ENCODE data around the gene SETD1A.

The SETD1A gene

DNA sequence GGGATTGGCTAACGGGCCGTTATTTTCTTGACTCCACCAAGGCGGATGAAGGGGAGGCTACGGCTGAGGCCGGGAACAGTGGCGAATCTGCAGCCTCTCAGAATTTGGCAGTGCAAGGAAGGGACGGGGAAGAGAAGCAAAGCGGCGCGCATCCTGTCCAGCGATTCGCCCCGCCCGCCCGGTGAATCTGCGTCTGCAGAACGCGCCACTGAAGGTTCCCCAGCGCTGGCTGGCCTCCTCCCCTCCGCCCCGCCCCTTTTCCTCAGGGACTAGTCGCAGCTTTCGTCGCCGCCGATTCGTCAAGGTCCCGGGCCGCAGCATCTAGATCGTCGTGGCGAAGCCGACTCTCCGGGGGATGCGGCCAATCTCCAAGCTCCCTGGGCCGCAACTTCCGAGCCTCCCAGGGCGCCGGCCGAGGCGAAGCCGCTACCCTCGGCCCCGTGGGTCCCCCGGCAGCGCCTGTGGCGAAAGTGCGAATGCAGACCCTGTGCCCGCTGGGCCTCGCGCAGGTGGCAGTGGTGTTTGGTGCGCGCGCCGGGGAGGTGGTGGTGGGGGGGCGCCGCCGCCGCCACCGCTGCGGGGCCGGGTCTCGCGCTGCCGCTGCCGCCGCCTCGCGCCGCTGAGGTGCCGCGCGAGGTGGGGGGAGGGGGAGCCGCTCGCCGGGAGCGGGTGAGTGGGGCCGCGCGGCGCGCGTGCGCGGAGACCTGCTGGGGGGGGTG lies at the start of gene SETD1A:
SETD1A (plus strand) TSS at position 299 of the 719 bp plus-strand sequence. CDS start 978 bp downstream, outside the sequence.
- peak; percentile 94 for DNase-seq

DNA sequence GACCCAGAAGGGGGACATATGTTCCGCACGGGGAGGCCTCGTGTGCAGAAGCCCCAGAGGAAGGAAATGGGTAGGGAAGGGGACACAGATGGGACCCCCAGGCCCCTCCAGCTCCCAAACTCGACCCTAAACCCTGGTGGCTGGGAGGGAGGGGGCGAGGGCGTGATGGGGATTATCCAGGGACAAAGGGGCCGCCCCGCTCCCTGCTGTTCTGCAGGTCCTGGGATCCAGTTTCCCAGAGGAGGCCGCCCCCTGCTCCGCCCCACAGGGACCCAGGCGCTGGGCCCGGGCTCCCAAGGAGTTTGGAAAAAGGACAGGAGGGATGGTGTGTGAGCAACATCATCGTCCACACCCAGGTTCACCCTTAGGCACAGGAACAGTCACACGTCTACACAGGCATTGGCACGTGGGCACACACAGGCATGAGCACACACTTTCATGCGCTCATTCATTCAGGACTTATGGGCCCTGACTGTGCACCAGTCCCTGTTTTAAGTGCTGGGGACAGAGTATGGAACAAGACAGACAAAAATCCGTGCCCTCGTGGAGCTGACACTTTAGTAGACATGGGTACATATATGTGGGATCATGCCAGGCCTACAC lies 47.0 kb upstream of the SETD1A start:
- no peak for DNase-seq

DNA sequence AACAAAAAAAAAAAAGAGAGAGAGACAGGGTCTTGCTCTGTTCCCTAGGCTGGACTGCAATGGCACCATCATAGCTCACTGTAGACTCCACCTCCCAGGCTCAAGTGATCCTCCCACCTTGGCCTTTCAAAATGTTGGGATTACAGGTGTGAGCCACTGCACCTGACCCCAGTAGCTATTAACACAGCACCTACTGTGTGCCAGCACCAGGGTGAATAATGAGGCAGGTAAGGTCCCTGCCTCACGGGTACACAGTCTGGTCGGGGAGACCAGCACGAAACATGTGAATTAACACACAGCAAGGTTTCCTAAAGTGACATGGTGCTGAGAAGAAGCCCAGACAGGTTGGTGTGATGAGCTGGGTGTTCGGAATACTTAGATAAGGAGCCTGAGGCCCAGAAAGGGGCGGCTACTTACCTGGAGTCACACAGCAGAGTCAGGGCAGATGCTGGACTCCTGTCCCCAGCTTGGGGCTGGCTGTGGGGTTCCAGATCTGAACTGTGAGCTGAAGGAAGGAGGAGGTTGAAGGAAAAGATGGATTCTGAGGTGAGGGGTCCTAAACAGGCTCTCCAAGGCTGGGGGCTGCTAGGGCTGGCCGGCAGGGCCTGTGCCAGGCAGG lies 44.7 kb upstream of the SETD1A start:
- no peak for DNase-seq

DNA sequence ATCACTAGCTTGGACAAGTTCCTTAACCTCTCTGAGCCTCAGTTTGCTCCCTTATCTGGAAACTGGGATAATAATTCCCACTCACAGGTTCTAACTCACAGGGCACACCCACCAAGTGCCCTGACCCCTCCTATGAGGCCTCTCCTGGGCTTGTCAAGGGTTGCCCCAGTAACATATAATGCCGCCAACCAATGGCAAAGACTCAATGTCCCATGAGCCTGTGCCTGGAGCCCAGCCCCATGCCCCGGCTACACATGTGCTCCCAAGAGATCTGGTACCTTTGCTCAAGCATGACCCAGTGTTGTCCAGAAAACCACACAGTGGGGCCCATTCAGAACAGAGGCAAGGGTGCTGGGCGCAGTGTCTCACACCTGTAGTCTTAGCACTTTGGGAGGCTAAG lies 42.7 kb upstream of the SETD1A start:
- DNase-seq, result no peak

DNA sequence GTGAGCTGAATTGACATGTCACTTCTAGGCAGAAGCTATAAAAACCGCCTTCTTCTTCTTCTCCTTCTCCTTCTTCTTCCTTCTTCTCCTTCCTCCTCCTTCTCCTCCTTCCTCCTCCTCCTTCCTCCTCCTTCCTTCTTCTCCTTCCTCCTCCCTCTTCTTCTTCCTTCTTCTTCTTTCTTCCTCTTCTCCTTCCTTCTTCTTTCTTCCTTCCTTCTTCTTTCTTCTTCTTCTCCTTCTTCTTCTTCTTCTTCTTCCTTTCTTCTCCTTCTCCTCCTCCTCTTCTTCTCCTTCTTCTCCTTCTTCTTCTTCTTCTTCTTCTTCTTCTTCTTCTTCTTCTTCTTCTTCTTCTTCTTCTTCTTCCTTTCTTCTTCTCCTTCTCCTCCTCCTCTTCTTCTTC lies 38.9 kb upstream of the SETD1A start:
- no peak for DNase-seq

DNA sequence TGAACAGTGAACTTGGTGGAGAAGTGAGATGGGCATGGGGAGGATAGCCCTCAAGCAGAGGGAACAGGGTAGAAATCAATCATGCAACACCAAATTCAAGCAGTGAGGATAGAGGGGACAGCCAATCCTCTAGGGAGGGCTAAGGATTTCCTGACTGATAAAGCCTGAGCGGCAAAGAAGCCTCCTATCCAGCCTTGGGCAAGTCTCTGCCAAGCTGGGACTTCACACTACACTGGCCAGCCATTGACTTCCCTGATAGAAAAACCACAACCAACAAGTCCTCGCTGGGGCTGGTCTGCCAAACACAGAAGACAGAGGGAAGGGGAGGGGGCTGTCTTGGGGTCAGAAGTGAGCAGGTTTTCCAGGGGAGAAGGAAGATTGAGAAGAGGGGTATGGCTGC lies 36.7 kb upstream of the SETD1A start:
- no peak for DNase-seq

DNA sequence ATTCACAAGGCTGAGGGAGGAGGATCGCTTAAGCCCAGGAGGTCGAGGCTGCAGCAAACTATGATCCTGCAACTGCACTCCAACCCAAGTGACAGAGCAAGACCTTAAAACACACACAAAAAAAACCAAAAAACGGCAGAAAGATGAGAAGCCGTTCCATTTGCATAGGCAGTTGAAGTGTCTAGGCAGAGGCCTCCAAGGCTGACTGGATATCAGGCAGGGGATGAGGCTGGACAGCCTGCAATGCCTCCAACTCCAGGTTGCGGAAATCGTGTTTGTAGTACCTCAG lies 36.2 kb upstream of the SETD1A start:
- no peak for DNase-seq

DNA sequence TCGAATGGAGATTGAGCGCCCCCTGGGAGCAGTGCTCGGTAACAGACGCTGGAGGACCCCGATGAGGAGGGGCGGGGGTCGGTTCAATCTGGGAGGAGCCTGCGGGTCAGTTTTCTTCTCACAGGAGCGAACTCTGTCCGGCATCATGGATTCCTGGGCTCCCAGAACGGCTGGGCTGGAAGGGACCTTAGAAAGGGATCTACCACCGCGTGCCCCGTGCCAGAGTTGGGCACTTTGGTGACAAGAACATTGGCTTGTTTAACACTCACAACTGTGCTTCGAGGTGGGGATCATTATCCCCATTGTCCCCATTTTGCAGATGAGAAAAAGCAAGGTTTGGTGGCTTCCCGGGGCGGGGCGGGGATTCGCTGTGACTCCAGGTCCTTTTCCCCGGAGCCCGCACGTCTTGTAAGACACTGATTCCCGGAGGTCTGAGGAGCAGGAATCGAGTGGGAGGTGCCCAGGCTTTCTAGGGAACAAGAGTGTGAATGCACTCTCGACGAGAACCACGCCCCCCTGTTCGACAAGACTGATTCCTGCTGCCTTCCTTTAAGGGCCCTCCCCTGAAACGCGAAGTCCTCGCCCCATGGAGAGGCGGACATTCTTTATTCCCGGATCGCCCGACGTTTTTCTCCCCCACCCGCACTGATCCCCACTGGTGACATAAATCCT lies 35.7 kb upstream of the SETD1A start:
- peak; percentile 87 for DNase-seq

DNA sequence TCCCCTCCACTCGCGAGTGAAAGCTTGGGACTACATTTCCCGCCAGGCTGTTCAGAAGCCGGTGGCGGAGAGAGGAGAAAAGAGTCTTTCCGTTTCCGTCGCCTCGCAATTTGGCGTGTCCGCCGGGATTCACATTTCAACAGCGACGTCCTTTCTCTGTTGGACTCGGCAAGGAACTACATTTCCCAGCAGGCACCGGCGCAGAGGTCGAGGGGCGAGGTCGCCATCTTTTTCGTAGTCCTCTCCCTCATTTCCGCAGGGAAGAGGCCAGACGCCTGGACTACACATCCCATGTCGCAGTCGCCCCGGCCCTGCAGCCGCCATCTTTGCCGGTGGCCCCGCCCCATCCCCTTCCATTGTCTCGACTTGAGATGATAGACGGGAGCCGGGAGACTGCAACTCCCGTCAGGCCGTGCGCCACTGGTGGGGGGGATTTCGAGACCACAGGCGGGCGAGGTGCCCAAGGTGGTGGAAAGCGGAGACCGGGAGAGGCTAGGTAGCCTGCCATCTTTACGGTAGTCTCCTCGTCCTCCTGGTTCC lies 35.1 kb upstream of the SETD1A start:
- DNase-seq, result peak; percentile 99

DNA sequence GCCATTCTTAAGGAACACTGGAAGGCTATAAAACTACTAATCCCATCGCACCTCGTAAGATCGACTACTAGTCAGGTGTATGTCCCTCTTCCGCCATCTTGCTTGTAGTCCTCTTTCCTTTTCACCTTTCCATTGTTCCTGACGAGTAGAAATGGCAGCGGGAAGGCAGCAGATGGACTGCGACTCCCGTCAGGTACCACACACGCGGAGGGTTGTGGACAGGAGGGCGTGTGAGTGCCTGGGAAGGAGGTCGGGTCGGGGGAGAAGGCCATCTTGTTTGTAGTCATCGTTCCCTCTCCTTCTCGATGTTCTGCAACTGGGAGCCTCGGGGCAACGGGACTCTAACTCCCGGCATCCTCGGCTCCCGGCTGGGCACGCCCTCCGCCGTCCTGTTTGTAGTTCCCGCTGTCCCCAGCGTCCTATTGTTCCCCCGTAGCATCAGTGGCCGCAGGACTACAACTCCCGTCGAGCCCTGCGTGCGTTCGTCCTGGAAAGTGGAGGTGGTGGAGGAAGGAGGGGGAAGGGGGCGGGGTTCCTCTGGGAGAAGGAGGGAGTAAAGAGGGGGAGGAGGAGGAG lies 34.5 kb upstream of the SETD1A start:
- peak; percentile 92 for DNase-seq

DNA sequence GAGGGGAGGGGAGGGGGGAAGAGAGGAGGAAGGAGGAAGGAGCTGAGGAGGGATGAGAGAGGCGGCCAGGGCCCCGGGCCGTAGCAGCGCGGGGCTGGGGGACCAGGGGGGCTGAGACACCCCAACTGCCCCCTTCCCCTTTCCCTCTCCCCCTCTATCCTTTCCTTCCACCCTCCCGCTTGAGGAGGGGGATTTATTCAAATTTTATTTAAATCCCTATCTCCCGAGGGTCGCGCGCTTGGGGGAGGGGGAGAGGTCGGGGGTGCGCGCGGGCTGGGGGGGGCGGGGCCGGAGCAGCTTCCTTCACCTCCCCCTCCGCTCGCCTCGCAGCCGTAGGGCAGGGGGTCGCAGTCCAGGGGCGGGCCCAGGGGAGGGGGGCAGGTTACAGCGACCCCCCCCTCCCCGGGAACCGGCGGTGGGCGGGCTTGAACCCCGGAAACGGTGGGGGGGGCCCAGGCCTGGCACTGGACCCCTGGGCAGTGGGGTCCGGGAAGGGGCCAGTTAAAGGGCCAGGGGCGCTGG lies 33.9 kb upstream of the SETD1A start, which contains the start of gene FBXL19:
FBXL19 (plus strand) TSS at position 19 of the 522 bp plus-strand sequence. CDS start 2,183 bp downstream, outside the sequence.
- no peak for DNase-seq

DNA sequence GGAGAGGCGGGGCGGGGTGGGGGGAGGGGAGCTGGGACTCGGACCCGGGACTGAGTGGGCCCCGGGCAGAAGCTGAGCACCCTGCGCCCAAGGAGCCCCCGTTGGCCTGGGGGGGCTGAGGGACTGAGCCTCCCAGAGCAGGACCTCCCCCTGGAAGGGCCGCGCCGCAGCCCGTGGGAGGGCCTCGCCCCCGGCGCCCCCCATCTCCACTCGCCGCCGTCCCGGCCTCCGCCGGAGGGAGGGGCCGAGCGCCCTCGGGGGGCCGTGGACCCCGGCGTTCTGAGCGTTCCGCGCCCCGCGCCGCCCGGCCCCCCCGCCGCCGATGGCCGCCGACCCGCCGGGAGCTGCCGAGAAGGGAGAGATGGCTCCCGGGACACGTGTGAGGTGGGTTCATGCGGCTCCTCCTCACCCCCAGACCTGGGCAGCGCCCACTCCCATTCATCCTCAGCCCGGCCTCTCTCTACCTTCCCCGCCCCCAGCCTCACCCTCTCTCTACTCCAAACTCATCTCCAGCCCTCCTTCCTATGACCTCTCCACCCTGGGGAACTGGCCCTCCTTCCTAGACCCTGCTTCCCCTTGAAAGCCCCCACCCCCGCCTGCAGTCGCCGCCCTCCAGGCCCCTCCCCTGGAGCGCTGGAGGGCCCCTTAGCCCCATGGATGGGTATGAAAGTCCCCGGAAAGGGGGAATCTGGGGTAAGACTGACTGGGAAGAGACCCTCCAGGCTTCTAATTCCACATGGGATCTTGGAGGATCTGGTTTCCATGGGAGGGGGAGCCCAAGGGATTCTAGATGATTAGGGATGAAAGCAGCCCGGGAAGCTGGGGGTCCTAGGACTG lies 33.3 kb upstream of the SETD1A start:
- no peak for DNase-seq

DNA sequence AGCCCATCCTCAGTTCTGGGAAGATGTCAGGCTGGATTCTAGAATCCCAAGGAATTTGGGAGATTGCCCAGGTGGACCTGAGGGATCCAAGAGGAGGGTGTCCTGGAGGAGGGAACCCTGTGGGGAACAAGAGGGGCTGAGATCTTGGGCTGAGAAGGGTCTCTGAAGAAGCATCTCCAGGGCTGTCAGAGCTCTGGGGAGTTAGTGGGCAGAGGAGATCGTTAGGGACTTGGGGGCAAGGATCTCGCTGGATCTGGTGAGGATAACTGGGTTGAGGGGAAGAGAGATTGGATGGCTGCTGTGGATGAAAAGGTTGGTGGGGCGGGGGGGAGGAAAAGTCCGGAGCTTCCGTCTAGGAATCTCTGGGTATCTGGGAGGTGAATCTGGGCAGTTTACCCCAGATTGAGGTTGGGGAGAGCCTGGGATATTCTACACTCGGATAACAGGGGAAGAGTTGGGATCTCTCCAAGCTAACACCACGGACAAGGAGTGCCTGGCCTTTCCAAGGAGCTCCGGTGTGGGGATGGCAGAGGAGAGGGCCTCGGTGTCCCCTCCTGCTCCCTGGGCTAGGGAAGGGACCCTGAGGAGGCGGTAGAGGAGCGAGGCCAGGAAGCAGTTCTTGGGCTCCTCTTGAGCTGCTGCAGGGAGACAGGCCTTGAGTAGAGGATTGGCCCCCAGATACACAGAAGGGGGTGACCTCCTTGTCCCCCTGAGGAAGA lies 32.5 kb upstream of the SETD1A start:
- no peak for DNase-seq

DNA sequence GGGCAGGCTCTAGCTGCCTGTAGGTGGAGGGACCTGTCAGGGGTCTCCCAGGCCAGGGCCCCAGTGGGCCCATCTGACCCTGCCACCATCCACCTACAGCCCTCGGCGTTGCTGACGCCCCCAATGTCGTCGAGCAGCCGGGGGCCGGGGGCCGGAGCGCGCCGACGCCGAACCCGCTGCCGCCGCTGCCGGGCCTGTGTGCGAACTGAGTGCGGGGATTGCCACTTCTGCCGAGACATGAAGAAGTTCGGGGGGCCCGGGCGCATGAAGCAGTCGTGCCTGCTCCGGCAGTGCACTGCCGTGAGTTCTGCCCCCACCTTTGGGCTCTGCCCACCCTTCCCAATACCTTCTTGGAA lies 31.9 kb upstream of the SETD1A start:
- no peak for DNase-seq

DNA sequence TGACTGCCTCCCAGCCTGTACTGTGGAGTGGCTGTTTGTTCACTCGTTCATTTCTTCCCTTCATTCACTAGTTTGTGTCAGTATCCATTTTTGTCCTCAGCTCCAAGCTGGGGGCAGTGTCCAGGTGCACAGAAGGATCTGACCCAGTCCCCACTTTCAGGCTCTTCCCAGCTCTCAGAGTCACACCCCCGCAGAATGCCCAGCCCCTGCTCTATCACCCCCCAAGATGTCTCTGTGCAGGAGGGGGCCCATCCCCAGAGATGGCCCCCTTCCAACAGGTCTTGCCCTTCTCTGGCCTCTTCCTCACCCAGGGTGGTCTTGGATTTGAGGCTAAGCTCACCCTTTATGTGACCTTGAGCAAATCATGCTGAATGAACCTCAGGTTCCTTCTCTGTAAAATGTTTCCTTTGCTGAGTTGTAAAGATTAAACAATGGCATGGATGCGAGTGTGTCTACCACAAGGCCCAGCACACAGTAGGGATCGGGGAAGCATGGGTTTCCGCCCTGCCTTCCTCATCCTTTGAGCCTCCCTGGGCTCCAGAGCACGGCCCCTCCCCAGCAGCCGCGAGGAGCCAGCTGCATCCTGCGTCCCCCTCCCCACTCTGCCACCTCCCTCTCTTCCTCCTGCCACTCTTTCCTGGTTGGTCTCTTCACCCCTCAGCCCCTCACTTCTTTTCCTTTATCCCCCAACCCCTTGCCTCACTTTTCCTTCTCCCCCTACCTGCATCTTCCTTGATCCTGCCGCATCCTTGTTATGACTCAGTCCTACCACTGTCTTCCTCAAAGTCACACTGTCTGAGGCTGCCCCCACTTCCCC lies 31.4 kb upstream of the SETD1A start:
- no peak for DNase-seq

DNA sequence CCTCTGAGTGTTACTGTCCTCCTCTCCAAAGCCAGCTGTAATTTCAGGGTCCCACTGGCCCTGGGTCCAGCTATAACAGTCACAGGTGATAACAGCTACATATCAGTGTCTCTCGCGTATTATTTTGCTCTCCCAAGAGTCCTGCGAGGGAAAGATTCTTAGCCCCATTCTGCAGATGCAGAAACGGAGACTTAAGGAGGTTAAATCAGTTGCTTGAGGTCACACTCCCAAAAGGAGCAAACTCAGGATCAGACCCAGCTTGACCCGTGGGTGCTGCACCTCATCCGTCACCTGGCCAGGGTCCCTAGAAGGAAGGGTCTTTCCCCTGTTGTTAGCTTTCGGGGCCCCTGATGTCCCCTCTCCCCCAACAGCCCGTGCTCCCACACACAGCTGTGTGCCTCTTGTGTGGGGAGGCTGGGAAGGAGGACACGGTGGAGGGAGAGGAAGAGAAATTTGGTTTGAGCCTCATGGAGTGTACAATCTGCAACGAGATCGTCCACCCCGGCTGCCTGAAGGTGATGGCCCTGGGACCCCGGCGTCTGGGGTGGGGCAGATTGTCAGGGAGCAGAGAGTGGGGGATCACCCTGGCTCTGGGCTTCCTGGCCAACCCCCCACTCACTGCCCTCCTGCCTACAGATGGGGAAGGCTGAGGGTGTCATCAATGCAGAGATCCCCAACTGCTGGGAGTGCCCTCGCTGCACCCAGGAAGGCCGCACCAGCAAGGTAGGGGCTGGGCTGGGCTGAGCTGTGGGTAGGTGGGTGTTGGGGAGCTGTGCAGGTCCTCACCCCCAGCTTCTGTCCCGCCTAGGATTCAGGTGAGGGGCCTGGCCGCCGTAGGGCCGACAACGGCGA lies 30.4 kb upstream of the SETD1A start:
- no peak for DNase-seq

DNA sequence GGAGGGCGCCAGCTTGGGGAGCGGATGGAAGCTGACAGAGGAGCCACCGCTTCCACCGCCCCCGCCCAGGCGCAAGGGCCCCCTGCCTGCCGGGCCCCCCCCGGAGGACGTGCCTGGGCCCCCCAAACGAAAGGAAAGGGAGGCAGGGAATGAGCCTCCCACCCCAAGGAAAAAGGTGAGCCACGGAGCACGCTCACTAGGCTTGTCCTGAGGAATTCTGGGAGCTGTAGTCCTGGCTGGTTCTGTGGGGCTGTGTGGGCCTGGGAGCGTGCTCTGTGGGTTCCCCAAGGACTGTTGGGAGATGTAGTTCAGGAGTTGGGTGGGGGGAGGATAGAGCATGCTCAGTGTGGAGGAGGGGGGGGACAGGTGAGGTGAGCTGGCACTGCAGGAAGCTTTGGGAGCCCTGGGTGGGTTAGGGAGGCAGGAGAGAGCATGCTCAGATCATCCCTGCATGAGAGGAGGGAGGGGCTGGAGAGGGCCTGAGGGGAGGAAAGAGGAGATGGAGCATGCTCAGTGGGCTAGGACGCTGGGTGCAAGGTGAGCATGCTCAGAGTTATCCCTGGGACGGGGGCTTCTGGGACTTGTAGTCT lies 29.7 kb upstream of the SETD1A start:
- no peak for DNase-seq

DNA sequence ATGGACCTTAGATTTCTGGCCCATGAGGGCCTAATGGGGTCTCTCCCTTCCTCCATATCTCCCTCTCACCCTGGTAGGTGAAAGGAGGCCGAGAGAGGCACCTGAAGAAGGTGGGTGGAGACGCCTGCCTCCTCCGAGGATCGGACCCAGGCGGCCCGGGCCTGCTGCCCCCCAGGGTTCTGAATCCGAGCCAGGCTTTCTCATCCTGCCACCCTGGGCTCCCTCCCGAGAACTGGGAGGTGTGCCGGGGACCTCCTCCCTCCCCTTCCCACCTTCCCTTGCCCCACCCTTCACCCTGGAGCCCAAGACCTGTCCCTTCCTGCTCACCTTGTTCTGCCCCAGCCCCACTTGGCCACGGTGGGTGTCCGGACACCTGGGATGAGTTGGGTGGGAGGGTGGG lies 29.2 kb upstream of the SETD1A start:
- DNase-seq, result no peak

DNA sequence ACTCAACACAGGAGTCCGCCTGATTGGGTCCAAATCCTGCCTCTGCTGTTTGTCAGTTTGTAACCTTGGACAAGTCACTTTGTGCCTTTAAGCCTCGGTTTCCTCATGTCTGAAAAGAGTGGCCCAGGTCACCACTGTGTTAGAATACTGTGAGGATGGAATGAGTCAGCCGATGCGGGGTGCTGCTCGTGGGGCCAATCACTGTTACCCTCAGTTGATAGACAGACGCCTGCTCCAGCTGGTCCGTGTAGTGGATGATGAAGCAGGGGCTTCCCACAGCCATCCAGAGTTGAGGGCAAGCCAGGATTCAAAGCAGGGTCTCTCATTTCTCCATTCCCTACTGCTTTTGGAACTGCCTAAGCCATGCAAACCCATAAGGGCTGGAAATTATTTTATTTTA lies 28.4 kb upstream of the SETD1A start:
- DNase-seq, result no peak

Data from activated T-cell treated with anti-CD3 and anti-CD28 coated beads for 4 hours (primary cell).